Hematopoietic multipotent progenitor cell treated with erythropoietin and hydrocortisone succinate and interleukin-3 and kit ligand, for 4 days (in vitro differentiated cells): ENCODE data around the gene RANBP3.
A peak's percentile ranks its signal among the peaks of the same experiment; 100 is the strongest.
"Not testable (repeated sequence)": the region's sequence is repeated elsewhere in the genome, so short reads cannot be mapped to it uniquely, and the experiment has no call there.

Source experiments
- DNase-seq: peaks from one replicate; pipeline ENCODE4 v3.0.0-alpha.2; 2015

Gene RANBP3

GRCh38 chr19:6006896-6007295 lies 29.0 kb upstream of the RANBP3 start:
- DNase-seq, result no peak

- not testable (repeated sequence) for DNase-seq
Measured at GRCh38 chr19:6006070-6006446, 28.1 kb upstream of the RANBP3 start.

- no peak for DNase-seq
Measured at GRCh38 chr19:6005321-6006069, 27.6 kb upstream of the RANBP3 start.

- DNase-seq, result no peak
Measured at GRCh38 chr19:6003976-6004375, 26.0 kb upstream of the RANBP3 start.

GRCh38 chr19:6002591-6002990 lies 24.7 kb upstream of the RANBP3 start:
- no peak for DNase-seq

- no peak for DNase-seq
Measured at GRCh38 chr19:6000228-6000847, 22.4 kb upstream of the RANBP3 start.

- DNase-seq, result no peak
Measured at GRCh38 chr19:5999693-6000092, 21.8 kb upstream of the RANBP3 start.

- DNase-seq, result no peak
Measured at GRCh38 chr19:5997371-5997770, 19.4 kb upstream of the RANBP3 start.

GRCh38 chr19:5996623-5997320 lies 18.8 kb upstream of the RANBP3 start:
- DNase-seq, result peak; percentile 79

- DNase-seq, result no peak
Measured at GRCh38 chr19:5996102-5996501, 18.2 kb upstream of the RANBP3 start.

- DNase-seq, result no peak
Measured at GRCh38 chr19:5995606-5996005, 17.7 kb upstream of the RANBP3 start.

- DNase-seq, result no peak
Measured at GRCh38 chr19:5994405-5995165, 16.6 kb upstream of the RANBP3 start.

GRCh38 chr19:5993648-5994358 lies 15.9 kb upstream of the RANBP3 start:
- DNase-seq, result peak; percentile 56

GRCh38 chr19:5993201-5993600 lies 15.3 kb upstream of the RANBP3 start:
- DNase-seq, result no peak

- DNase-seq, result no peak
Measured at GRCh38 chr19:5992756-5993155, 14.8 kb upstream of the RANBP3 start.

- no peak for DNase-seq
Measured at GRCh38 chr19:5991244-5991838, 13.4 kb upstream of the RANBP3 start.

GRCh38 chr19:5990289-5990797 lies 12.4 kb upstream of the RANBP3 start:
- DNase-seq, result no peak

GRCh38 chr19:5989388-5990074 lies 11.6 kb upstream of the RANBP3 start:
- DNase-seq, result no peak

- DNase-seq, result peak; percentile 41
Measured at GRCh38 chr19:5988517-5989387, 10.8 kb upstream of the RANBP3 start.

GRCh38 chr19:5987077-5987818 lies 9.3 kb upstream of the RANBP3 start:
- DNase-seq, result peak; percentile 88
